HG03571 (cell line): ENCODE results near the gene RAB11FIP4.

ENCODE experiments used
- ATAC-seq: cut with Tn5 transposase; IDR thresholded peaks from one replicate; pipeline ENCODE4 v1.9.1; 2021; ENCODE audit not compliant: unreplicated experiment

RAB11FIP4 gene

DNA sequence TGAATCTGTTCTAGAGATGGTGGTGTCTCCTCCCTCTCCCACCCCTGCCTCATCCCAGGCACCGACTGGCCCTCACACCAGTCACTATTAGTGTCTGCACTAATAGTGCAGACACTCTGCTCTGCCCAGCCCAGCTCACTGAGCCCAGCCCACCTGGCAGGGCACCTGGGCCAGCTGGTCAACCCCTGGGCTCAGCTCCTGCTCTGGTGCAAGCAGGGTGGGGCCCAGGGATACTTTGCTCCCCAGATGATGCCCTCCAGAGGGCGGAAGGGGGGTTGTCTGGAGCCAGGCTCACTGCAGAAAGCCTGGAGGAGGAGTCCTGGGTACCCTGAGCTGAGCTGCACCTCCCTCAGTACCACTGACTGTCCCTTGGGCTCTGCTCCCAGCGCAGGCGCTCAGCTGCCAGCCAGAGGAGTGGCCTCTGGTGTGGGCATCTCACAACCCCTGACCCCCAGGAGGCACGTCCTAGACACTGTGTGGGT, 14.5 kb downstream of the RAB11FIP4 start:
- ATAC-seq, result no peak

DNA sequence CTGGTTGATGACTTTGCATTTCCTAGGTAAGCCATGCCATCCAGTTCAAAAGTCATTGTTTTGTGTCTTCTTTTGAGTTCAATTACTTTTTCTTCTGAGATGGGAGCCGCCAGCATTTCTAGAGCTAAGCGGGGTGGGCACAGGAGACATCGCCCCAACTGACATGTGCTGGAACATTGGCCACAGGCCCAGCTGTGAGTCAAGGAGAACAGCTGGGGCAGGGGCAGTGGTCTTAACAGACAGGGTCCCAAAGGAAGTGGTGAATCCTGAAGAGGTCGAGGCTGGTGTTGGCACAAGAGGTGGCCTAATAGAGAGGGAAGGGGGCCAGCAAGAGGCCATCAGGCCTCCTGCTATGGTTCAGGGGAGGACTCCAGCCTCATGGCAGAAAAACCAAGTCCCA, 17.1 kb downstream of the RAB11FIP4 start:
- ATAC-seq, result no peak

DNA sequence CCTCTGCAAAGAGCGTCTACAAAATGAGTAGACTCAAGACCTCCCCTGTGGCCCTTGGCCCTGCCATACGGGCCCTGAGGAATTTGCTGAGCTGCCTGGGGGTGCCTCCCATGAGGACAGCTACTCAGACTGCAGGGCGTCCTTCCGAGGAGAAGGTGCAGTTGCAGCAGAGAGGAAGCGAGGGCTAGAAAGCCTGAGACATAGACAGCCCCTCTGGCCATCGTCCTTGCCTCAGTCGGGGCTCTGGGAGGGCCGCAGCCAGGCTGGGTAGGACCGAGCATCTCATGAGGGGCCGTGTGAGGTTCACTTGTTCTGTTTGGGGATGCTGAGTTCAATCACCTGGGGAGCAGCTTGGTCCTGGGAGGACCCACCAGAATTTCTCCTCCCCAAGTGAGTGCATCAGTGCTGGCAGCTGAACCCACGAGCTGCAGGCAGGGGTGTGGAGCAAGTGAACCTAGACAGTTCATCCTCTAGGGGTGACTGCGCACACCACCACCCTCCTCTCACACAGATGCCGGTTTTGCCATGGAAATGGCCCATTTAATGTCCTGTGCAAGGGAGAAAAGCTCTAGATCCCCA, 20.3 kb downstream of the RAB11FIP4 start:
- ATAC-seq, result no peak

DNA sequence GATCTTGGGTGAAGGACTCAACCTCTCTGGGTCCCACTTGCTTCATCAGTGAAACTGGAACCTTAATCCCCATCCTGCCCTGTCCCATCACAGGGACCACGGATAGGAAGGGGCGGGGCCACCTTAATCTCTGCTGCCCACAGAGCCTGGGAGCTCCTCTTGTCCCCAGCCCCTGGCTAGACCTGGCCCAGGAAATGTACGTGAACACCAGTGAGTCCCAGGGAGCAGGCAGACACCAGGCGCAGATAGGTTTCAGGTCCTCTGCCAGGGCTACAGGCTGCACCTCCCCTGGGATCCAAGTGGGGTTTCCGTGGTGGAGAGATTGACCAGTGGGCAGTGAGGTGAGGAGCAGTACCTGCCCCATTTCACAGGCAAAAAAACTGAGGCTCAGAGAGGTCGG, 21.0 kb downstream of the RAB11FIP4 start:
- ATAC-seq, result no peak

DNA sequence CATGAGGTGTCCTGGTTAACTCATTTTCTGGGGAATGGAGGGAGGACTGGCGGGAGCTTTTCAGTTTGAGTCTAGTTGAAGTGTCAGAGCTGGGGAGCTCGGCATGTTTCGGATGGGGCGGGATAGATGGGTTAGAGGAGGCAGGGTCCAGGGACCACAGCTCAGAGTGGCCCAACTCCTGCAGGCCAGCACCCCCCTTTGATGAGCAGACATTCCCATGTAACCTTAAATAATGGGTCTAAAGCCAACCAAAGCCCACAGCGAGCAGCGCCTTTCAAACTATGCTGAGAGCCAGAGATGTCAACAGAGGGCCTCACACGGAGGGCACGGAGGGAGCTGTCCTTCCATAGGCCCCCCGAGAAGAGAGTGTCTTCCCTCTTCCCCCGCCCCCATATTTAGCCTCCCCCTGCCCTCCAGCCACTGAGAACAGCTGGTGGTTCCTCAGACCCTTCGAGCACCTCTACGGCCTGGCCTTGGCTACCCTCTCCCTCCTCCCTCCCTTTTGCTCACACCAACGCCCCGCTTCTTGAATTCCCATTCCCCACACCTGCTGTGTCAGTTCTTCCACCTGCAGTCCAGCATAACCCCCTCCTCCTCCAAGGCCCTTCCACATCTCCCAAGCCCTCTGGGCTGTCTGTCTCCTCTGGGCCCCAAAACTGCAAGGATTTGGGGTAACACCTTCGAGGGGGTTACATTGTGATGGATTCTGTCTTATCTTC, 21.8 kb downstream of the RAB11FIP4 start:
- ATAC-seq, result no peak

DNA sequence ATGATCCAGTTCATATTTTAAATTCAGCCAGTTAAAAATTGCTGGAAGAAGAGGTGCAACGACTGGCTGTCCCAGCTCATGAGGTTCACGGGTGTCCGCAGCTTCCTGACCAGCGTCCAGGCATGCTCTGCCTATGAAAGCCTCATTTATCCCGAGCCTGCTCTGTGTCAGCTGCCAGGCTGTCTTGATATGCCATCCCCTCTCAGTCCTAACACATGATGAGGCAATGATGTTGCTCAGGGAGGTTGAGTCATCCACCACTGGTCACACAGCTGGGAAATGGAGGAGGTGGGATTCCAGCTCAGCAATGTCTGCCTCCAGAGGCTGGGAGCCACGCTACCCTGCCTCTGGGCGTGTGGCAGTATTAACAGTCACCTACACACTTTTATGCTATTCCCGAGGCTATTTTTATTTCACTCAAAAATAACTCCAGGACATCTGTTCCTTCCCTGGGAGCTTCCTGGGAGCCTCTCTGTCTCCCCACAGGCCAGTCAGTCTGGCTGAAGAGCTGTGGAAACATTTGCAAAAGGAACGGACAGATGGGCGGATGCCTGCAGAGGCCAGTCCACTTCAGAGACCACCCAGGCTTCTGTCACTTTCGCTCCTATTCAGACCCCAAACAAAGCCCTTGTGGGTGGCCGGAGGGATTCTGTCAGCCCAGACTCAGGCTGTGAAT, 22.5 kb downstream of the RAB11FIP4 start:
- ATAC-seq, result no peak

DNA sequence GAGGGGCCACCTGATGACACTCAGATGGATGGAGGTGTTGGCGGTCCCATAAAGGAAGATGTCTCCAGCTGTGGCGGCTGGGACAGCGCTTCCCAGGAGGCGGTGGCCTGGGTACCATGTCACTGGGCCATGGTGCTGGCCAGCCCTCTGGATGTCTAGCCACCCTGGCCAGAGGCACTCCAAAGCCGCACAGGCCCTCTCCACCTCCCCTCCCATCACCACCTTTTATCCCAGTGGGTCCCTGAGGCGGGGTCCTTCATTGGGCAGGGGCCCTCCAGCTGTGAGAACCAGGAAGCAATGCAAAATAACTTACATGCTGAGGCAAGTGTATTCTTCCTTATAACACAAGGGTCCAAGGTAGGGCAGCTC, 23.1 kb downstream of the RAB11FIP4 start:
- ATAC-seq, result no peak

DNA sequence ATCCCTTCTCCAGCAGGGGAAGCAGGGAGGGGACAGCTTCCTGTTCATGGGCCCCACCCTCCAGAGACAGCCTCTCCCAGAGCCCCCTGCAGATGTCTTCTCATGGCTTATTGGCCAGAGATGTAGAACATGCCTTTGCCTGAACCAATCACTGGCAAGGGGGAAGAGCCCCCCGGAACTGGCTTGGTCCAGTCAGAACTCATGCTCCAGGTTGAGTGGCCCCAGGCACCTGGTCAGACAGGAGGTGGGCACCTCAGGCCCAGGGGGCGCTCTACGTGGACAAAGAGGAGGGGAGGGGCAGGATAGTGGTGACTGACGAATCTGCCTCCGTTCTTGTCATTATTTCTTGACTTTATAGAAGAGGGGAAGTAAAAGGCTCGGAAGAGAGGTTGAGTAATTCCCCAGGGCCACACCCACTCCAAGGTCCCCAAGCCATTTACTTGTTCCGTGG, 23.6 kb downstream of the RAB11FIP4 start:
- ATAC-seq, result no peak

DNA sequence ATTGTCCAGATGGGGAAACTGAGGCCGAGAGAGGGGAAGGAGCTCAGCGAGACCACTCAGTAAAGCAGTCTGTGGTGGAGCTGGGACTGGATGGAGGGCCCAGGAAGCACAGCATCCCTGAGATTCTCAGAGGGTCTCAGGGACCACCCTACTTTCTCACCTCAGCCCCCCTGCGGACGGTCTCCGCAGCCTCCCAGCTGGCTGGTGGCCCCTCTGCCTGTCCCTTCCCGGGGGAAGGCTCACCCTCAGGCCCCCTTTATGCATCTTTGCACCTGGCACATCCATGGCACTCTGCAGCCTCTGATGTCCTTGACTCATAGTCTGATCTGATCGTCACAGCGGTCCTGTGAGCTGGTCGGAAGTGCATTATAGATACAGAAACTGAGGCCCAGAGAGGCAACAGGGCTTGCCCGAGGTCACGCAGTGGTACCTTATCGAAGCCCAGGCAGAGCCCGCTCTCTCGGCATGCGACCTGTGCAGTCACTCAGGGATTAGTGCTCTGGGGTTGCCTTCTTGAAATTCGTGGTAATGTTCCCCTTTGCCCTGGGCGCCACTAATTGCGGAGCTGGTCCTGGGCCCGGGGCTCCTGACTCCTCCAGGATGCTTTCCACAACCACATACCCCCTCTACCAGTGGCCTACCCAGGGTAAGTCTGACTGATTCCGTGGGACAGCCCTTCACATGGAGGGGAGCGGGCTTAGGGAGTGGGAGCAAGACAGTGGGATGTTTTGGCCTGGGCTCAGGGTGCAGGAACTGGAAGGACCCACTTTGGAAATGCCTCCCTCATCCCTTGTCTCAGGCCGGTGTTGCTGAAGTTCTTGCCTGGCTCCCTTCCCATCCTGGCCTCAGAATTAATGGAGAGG, 24.4 kb downstream of the RAB11FIP4 start:
- ATAC-seq, result no peak

DNA sequence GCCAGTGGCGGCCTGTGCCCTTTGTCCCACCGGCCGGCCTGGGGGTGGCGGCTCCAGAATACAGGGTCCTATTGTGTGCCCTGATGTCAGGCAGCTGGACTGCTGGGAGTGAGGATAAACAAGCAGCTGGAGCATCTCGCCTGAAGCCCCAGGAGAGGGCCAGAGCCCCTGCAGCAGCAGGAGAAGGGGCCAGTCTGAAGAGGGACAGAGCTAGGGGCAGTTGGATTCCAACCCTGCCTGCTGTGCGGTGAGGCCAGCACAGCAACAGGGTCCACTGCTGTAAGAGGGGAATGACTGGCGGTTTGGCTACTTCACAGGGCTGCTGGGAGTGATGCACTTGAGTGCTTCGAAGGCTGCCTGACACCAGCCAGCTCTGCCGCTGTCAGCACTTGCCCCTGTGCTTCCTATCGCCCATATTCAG, 25.0 kb downstream of the RAB11FIP4 start:
- ATAC-seq, result no peak

DNA sequence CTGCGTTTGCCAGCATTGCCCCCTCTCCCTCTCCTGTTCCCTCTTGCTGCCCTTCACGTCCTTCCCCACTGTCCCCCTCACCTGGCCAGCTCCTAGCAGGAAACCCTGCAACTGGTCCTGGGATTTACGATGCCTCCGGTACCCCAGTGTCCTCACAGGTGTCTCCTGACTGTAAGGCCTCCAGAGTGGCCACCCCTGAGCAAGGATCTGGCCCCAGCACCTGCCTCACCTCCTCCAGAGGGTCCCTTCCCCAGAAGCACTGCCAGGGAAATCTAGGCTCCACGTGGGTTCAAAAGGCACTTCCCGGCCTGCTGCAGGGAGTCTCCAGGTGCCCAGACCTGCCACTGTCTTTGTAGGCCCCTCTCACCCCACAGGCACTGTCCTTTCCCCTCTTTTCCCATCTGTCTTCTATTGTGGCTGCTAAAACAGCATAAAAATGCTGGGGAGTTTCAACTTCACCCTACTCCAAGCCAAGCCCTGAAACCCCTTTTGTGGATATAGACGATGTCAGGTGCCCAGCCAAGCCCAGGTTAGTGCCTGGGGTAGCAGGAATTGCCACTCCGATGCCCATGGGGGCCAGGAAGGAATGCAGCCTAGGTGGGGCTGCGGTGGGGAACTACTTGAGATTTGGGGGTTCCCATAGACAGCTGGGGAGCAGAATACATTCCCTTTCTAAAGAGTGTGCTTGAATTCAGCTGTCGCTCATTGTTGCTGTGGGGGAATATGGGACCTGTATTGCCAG, 25.7 kb downstream of the RAB11FIP4 start:
- ATAC-seq, result no peak

DNA sequence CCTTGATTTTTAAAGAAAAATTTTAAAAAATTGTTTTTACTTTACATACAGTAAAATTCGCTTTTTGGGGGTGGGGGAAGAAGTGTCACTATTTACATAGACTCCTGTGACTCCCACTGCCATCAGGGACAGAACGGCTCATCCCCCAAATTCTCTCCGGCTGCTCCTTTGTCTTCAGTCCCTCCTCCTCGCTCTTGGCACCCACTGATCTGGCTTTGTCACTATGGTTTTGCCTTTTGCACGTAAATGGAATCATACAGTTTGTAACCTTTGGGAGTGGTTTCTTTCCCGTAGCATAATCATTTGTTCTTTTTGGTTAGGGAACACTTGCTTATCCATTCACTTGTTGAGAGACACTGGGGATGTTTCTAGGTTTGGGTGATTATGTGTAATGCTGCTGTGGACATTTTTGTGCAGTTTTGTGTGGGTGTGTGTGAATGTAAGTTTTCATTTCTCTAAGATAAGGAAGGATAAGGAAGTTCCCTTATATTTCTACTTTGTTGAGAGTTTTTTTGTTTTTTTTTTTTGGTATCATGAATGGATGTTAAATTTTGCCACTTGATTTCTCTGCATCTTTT, 27.4 kb downstream of the RAB11FIP4 start:
- no peak for ATAC-seq

DNA sequence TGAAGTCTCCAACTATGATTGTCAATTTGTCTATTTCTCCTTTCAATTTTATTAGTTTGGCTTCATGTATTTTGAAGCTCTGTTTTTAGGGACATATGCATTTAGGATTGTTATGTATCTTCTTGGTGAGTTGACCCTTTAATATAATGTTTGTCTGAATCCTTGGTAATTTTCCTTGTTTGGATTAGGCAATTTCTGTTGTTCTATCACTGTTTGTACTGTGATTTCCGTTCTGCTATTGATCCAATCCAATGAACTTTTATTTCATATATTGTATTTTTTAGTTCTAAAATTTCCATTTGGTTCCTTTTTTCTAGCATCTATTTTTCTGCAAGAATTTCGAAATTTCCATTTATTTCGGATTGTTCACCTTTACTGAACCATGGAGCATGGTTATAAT, 31.0 kb downstream of the RAB11FIP4 start:
- ATAC-seq, result no peak

DNA sequence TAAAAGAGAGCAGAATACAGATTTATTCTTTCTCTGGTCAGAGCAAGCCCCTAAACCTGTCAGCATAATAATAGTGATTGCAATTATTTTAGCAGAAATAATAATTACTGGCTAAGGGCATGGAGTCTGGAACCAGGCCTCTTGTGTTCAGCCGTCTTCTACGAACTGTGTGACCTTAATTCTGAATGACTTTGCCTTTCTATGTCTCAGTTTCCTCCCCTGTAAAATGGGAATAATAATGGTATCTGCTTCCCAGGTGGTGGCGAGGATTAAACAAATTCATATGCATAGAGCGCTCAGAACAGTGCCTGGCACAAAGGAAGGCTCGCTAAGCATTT, 33.4 kb downstream of the RAB11FIP4 start:
- ATAC-seq, result no peak

DNA sequence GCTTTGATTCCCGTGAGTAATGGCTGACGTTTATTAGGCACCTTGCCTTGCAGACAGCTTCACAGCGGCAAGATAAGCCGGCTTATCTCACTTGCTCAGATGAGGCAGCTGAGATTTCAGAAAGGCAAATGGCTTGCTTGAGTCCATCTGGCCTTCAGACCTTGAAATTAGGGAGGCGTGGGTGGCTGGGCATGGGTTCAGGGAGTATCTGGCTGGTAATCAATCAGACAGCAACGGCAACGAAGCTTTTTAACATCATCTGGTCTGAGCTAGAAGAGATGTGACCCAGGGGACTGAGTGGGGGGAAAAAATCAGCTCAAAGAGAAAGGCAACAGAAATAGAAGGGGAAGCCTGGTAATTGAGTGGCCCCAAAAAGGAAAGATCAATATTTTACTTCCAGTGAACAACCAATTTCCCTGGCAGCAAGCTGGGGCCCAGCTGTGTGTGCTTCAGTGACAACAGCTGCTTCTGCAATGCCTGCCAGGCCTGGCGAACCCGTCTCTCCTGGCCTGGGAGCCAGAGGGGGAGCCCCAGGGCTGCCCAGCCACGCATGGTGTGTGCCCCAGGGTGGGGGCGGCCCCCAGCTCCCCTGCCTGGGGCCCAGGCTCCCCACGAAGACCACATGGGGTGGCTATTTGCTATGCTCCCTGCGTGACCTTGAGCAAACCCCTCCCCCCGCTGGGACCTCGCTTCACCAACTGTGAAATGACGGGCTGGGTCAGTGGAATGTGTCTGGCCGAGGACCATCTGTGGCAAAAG, 34.0 kb downstream of the RAB11FIP4 start:
- ATAC-seq, result no peak

DNA sequence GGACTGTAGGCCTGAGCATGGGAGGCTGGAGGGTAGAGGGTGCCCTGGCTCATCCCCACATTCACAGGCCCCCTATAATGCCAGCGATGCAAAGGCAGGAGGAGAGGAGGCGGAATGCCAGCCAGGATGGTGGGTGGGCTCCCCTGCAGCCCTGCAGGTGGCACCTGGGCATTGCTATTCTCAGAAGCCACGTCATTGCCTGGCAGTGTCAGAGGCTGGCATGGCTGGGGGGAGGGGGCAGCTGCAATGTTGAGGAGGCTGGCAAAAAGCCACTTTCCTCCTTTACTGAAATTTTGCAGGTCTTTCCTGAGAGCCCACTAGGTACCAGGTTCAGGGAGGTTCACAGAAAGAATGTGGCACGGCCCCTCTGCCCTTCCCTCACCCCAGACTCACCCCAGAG, 36.2 kb downstream of the RAB11FIP4 start:
- ATAC-seq, result no peak

DNA sequence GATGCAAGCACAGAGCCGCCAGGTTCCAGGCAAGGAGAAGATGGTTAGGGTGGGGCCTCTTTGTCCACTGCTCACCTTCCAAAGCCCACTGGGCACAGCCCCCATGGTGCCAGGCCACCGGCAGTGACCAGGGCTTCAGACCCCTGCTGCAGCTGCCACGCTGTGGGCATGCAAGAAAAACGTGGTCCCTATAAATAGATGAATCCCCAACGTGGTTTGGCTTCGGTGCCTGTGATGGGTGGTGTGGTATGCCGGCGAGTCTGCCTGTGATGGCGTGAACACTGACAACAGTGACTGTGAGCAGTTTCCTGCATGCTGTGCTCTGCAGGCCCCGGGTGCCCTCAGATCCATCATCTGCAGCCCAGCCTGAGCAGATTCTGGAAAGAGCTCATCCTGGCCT, 36.6 kb downstream of the RAB11FIP4 start:
- ATAC-seq, result no peak

DNA sequence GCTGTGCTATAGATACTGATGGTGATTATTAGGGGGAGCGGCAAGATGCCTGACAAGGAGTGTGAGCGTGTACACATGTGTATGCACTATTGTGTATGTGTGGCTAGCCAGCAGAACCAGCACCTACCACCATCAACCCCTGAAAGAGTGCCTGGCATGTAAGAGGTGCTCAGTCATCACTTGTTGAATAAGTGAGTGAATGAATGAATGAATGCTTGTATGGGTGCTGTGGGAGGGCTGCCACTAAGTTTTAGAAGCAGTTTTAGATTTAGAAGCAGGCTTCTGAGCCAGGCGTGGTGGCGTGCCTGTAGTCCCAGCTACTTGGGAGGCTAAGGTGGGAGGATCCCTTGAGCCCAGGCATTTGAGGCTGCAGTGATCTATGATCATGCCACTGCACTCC, 37.0 kb downstream of the RAB11FIP4 start:
- no peak for ATAC-seq

DNA sequence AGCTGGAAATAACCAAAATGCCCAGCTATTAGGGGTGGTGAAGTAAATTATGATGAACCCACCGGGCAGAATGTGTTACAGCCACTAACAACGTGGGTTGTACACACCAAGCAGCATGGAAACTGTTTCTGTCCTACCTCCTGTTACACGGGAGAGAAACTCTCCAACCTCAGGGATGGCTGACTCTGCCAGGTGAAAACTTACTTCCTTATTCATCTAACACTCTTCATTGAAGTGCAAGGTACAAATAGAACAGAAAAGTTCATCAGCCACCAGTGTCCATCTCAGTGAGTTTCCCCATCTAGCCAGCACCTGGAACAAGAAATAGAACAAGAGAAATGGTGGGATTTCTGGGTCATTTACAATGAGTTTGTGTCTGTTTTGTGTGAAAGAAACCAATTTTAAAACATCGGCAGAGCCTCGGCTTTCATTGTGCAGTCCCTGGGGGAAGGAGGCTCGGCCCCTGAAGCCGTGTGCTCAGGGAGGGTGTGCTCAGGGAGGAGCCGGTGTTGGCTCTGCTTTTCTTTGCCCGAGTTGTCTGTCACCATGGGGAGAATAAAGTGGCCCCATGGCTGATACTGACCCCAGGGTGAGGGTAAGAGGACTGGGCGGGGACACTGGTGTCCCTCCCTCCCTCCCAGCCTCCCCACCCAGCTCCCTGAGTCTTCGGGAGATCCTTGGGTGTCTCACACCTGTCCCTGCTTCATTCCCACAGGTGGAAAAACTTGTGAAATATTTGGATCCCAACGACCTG, 39.8 kb downstream of the RAB11FIP4 start:
- ATAC-seq, result no peak
